HG02884 (cell line): ENCODE measurements around the gene TANC1.
"Not testable (repeated sequence)": the region's sequence is repeated elsewhere in the genome, so short reads cannot be mapped to it uniquely, and the experiment has no call there.

Experiments
- ATAC-seq: cut with Tn5 transposase; IDR thresholded peaks from one replicate; pipeline ENCODE4 v1.9.1; 2021; ENCODE audit warnings: mild to moderate bottlenecking, moderate library complexity; ENCODE audit not compliant: unreplicated experiment

The TANC1 gene

GRCh38 chr2:159022019-159022418 is 53.6 kb downstream of the TANC1 start:
- no peak for ATAC-seq

DNA sequence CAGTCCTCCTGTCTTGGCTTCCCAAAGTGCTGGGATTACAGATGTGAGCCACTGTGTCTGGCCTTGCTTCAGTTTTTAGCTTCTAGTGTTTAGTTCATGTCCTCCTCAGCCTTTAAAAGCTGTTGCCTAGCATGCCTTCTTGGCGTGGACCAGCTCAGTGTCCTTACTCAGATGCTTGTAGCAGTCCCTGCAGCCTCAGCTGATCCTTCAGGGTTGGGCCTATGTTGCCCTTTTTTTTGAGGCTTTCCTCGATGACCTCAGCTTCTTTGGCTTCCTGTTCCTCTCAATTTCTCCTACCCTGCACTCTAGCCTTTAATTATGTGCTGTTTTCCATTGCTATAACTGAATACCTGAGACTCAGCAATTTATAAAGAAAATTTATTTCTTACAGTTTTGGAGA is 57.7 kb downstream of the TANC1 start:
- no peak for ATAC-seq

DNA sequence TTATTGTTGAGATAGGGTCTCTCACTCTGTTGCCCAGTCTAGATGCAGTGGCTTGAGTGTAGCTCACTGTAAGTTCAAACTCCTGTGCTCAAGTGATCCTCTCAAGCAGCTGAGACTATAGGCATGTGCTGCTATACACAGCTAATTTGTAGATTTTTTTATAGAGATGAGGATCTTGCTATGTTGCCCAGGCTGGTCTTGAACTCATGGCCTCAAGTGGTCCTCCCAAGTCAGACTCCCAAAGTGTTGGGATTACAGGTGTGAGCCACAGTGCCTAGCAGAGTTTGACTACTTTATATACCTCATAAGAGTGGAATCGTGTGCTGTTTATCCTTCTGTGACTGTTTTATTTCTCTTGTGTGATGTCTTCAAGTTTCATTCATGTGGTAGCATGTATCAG is 60.3 kb downstream of the TANC1 start:
- no peak for ATAC-seq

DNA sequence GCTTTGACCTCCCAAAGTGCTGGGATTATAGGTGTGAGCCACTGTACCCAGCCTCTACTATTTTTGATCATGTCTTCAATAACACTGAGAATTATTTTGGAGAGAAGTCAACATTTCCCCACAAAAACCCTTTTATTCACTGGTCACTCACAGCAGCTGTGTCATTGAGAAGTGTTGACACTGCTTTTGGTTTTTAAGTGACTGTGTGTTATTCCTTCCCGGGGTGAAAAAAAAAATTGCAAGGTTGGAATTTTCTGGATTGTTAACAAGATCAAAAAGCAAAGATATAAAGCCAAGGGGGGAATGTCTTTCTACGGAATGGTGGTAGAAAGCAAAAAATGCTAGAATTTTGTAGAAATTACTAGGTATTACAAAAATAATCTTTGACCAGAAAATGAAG is 61.5 kb downstream of the TANC1 start:
- no peak for ATAC-seq

- ATAC-seq, result no peak
Measured at GRCh38 chr2:159030674-159031380, 62.4 kb downstream of the TANC1 start.

DNA sequence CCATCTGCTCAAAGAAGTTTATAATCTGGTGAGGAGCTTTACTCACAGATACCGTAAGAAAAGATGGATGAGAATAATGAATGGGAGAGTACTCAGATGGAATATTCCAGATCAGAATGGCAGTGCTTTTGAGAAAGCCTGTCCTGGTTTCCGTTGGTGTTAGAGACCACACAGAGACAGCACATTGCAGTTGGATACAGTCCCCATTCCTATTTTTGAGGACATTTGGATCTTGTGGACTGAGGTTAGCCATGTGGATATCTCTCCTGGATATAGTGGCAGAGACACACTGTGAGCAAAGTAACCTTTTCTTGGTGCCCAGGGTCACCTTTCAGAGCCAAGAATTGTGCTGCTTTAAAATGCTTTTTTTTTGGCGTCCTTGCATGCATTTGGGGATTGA is 63.7 kb downstream of the TANC1 start:
- no peak for ATAC-seq

DNA sequence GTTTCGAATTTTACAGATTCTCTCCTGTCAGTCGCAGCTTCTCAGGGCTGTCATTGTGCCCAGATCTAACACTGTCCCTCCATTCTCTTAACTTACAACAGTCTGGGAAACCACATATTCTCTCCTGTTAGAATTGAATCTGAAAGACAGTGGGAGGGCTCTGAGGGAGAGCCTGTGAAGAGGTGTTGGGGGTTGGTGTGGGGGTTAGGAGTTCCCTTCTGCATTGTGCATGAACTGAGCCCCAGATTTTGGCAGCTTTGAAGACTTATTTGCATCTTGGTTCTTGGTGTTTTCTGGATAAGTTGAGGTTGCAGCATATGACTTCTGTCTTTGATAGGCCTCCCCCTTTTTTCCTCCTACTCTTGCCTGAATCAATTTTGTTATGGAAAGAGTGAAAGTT is 64.1 kb downstream of the TANC1 start:
- ATAC-seq, result no peak

DNA sequence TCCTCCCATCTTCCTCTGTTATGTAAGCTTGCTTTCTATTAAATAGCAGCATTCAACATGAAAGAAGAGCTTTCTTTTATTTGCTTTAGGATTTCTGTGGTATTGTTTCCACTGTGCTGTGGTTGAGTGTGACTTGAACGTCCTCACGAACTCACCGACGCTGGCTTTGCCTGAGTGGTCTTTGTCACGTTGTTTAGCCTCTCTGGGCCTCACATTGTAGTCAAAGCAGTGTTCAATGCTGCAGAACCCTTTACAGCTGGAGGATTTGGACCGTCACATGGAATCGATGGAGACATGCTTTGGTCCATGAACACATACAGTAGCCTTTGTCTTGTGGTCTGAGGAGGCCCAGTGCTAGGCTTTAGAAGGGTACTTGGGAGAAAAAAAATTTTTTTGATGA is 66.3 kb downstream of the TANC1 start:
- ATAC-seq, result no peak

- ATAC-seq, result no peak
Measured at GRCh38 chr2:159035790-159036411, 67.5 kb downstream of the TANC1 start.

- not testable (repeated sequence) for ATAC-seq
Measured at GRCh38 chr2:159036461-159036860, 68.0 kb downstream of the TANC1 start.

GRCh38 chr2:159041328-159041727 is 72.9 kb downstream of the TANC1 start:
- not testable (repeated sequence) for ATAC-seq

DNA sequence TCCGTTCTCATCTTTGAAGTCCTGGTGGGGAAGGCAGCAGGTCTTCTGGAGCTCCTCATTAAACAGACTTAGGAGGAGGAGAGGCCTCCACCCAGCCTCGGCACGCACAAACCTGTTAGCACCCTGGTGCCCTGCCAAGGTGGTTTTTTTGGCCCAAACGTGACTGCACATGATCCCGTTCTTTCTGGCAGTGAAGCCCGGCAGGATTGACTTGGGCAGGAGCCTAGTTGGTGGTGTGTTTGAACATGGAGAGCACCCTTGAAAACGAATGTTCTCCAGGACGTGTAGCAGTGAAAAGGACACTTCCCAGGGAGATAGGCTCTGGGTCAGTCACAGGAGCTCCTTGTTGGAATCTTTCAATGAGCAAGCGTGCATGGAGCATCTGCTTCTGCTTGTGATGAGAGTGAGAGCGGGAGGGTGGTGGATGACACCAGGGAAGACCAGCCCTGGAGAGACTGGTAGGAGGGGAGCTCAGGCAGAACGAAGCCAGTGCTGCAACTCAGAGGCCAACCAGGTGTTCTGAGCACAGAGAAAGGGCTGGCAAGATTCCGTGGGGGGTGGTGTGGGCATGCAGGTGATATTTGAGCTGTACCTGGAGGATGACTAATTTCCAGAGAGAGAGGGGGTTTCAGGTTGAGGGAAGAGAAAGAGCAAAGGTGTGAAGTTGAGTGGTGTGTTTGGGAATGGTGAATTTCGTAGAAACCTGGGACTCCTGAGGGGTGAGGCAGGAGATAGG is 73.8 kb downstream of the TANC1 start:
- ATAC-seq, result no peak

- no peak for ATAC-seq
Measured at GRCh38 chr2:159043710-159044109, 75.3 kb downstream of the TANC1 start.

GRCh38 chr2:159044804-159045286 is 76.4 kb downstream of the TANC1 start:
- no peak for ATAC-seq

- no peak for ATAC-seq
Measured at GRCh38 chr2:159045545-159046454, 77.4 kb downstream of the TANC1 start.

DNA sequence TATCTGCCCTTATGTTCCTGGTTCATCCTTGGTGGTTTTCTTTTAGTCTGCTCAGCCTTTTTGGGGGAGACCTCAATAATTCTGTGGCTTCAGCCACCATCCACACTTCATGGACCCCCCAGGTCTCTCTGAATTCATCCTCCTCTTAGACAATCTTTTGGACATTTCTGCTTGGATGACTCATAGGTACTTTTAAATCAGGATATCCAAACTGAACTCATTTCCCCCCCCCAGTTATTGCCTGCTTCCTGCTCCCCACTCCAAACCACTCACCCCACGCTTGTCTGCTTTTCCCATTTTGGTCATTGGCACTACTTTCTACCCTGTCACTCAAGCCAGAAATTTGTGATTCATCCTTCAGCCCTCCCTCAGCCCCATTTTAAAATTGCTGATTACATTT is 78.5 kb downstream of the TANC1 start:
- ATAC-seq, result no peak

GRCh38 chr2:159050426-159050825 is 82.0 kb downstream of the TANC1 start:
- ATAC-seq, result no peak

DNA sequence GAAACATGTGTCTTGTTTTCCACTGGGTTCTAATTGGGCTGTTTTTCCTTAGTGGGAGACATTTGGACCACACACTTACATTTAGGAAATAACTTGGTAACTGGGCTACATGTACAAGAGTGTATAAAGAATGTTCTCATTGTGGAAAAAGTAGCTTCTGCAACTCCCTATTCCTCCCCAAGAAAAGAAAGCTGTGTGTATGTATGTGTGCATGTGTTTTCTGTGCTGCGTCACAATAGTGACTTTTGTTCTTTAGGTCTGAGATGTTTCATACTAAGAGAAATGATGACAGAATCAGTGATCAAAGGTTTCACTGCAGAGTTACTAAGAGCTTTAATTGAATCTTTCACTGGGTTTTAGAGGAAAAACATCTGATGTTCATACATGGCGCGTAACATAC is 82.7 kb downstream of the TANC1 start:
- ATAC-seq, result no peak

GRCh38 chr2:159051661-159052060 is 83.2 kb downstream of the TANC1 start:
- no peak for ATAC-seq

DNA sequence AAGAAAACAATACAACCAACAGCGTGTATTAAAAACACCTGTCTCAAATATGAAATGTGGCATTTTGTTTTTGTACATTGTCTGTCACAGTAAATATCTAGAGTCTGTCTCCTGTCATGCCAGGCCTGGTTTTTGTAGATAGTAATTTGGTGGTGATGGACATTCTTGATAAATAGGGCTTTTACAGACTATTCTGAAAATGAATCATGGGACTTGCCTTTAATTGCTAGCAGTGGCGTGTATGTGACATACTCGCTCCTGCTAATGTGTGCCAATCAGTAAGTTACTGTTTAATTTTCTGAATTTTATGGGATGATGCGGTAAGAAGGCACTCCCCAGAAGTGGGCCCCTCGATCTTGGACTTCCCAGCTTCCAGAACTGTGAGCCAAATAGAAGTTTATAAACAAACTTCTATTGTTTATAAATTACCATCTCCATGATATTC is 83.7 kb downstream of the TANC1 start:
- ATAC-seq, result no peak
